HPDE6-E6E7 (cell line): ENCODE results near the gene RBMXL2.

Source experiments
- DNase-seq: peaks from one replicate; pipeline ENCODE4 v3.0.0; 2011; ENCODE audit warnings: missing footprints; ENCODE audit errors: extremely low spot score

The RBMXL2 gene

GRCh38 chr11:7088921-7089320, at the start of gene RBMXL2:
TSS of gene RBMXL2 (plus strand) at chr11:7088998. CDS start at chr11:7089121, 123 bp downstream.
- DNase-seq = no peak

GRCh38 chr11:7046474-7047175, 42.2 kb upstream of the RBMXL2 start:
- DNase-seq = no peak

- no peak for DNase-seq
These were observed 38.6 kb upstream of the RBMXL2 start for GRCh38 chr11:7050191-7050590.

GRCh38 chr11:7056828-7057513, 31.8 kb upstream of the RBMXL2 start:
- no peak for DNase-seq

- no peak for DNase-seq
These were observed 31.2 kb upstream of the RBMXL2 start for GRCh38 chr11:7057641-7058040.

- no peak for DNase-seq
These were observed 27.9 kb upstream of the RBMXL2 start for GRCh38 chr11:7060868-7061267.

- no peak for DNase-seq
These were observed 26.3 kb upstream of the RBMXL2 start for GRCh38 chr11:7062534-7062933.

- DNase-seq = no peak
These were observed 16.3 kb upstream of the RBMXL2 start for GRCh38 chr11:7072401-7073028.

GRCh38 chr11:7077101-7077500, 11.7 kb upstream of the RBMXL2 start:
- no peak for DNase-seq

- no peak for DNase-seq
These were observed 9.2 kb upstream of the RBMXL2 start for GRCh38 chr11:7079545-7080135.

- DNase-seq = no peak
These were observed 7.9 kb upstream of the RBMXL2 start for GRCh38 chr11:7080900-7081299.

GRCh38 chr11:7081441-7081840, 7.4 kb upstream of the RBMXL2 start:
- DNase-seq = no peak

- no peak for DNase-seq
These were observed 792 bp downstream of the RBMXL2 start for GRCh38 chr11:7089328-7090251.

GRCh38 chr11:7098235-7098832, 9.5 kb downstream of the RBMXL2 start:
- DNase-seq = peak; percentile 26

GRCh38 chr11:7115780-7116179, 27.0 kb downstream of the RBMXL2 start:
- DNase-seq = no peak

- DNase-seq = no peak
These were observed 27.6 kb downstream of the RBMXL2 start for GRCh38 chr11:7116370-7116769.

GRCh38 chr11:7138051-7138450, 49.3 kb downstream of the RBMXL2 start:
- no peak for DNase-seq
